Measurements from ENCODE around the gene PFKM.
"Not testable (repeated sequence)": the region's sequence is repeated elsewhere in the genome, so short reads cannot be mapped to it uniquely, and the experiment has no call there.

PFKM gene

GRCh38 chr12:48122065-48122834 is 3.1 kb downstream of the PFKM start:
- no peak for DNase-seq (ENCODE audit: low read depth)
- TF ChIP-seq, protein P1, sequence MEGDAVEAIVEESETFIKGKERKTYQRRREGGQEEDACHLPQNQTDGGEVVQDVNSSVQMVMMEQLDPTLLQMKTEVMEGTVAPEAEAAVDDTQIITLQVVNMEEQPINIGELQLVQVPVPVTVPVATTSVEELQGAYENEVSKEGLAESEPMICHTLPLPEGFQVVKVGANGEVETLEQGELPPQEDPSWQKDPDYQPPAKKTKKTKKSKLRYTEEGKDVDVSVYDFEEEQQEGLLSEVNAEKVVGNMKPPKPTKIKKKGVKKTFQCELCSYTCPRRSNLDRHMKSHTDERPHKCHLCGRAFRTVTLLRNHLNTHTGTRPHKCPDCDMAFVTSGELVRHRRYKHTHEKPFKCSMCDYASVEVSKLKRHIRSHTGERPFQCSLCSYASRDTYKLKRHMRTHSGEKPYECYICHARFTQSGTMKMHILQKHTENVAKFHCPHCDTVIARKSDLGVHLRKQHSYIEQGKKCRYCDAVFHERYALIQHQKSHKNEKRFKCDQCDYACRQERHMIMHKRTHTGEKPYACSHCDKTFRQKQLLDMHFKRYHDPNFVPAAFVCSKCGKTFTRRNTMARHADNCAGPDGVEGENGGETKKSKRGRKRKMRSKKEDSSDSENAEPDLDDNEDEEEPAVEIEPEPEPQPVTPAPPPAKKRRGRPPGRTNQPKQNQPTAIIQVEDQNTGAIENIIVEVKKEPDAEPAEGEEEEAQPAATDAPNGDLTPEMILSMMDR (IDR thresholded peaks at IDR 0.05; ENCODE audit: low read length, missing control alignments) = no peak
- H3K4me3 ChIP-seq (replicated peaks; ENCODE audit: low read depth, low read length) = no peak overlapping the region

GRCh38 chr12:48123169-48123568 is 4.0 kb downstream of the PFKM start:
- no peak for DNase-seq (ENCODE audit: low read depth)
- TF ChIP-seq, protein P1 (IDR thresholded peaks at IDR 0.05; ENCODE audit: low read length, missing control alignments) = no peak
- no peak overlapping the region for H3K4me3 ChIP-seq (replicated peaks; ENCODE audit: low read depth, low read length)

- not testable (repeated sequence) for DNase-seq (ENCODE audit: low read depth)
Observed at GRCh38 chr12:48125542-48125941, 6.4 kb downstream of the PFKM start.

GRCh38 chr12:48125985-48126384 is 6.8 kb downstream of the PFKM start:
- no peak for DNase-seq (ENCODE audit: low read depth)
- no peak overlapping the region for H3K4me3 ChIP-seq (replicated peaks; ENCODE audit: low read depth, low read length)
- TF ChIP-seq, protein P1 (IDR thresholded peaks at IDR 0.05; ENCODE audit: low read length, missing control alignments) = no peak

More at GRCh38 chr12:48125542-48125941, 6.4 kb downstream of the PFKM start:
- H3K4me3 ChIP-seq (replicated peaks; ENCODE audit: low read depth, low read length) = not testable (repeated sequence)

DNA sequence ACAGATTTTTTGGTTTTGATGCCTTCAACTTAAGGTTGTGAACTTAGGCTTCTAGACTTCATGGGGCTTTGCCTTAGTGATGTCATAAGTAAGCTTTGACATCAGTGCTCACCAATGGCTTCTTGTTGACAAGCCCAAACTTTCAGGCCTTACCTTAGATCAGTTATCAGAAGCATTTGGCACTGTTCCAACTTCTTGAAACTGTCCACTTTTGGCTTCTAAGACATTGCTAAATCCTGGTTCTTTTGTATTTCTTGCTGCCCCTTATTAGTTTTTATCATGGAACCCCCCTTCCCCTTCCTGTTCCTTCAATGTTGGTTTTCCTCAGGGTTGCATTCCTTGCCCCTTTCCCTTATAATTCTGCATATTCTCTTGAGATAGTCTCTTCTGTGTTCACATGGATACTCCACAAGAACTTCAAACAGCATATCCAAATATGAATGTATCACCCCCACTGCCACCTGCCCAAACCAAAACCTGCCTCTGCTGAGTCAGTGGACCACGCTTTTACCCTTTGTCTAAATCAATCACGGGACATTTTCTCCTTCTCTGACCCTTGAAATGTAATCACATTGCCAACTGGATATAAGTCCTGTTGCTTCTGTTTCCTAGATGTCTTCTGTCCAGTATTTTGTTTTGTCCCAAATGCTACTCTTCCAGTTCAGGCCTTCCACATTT is 7.9 kb downstream of the PFKM start:
- DNase-seq (ENCODE audit: low read depth) = no peak
- TF ChIP-seq, protein P1 (IDR thresholded peaks at IDR 0.05; ENCODE audit: low read length, missing control alignments) = no peak
- H3K4me3 ChIP-seq (replicated peaks; ENCODE audit: low read depth, low read length) = no peak overlapping the region

- H3K4me3 ChIP-seq (replicated peaks; ENCODE audit: low read depth, low read length) = no peak overlapping the region
Observed at GRCh38 chr12:48128800-48129199, 9.6 kb downstream of the PFKM start.

DNA sequence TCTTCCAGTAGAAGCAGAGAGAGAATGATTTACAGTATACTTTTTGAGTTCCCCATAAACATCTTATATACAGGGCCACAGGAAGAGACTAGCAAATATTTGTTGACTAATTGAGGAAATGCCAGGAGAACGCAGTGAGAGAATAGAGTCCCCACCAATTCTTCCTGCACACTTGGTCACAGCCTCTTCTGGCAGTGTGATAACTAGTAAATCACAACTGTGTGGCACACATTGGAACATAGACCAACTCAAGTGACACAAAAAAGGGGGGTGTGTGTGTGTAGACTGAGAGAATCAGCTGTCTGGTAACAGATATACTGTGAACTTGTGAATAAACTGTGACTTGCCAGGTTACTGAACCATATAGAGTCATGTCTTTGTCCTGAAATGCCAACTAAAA is 10.2 kb downstream of the PFKM start:
- TF ChIP-seq, protein P1 (IDR thresholded peaks at IDR 0.05; ENCODE audit: low read length, missing control alignments) = no peak
- no peak overlapping the region for H3K4me3 ChIP-seq (replicated peaks; ENCODE audit: low read depth, low read length)
- no peak for DNase-seq (ENCODE audit: low read depth)

More at GRCh38 chr12:48128800-48129199, 9.6 kb downstream of the PFKM start:
- TF ChIP-seq, protein P1 (IDR thresholded peaks at IDR 0.05; ENCODE audit: low read length, missing control alignments) = no peak
- DNase-seq (ENCODE audit: low read depth) = no peak
